GM12872 (cell line): ENCODE results near the gene PAEP.
"Not testable (repeated sequence)": the region's sequence is repeated elsewhere in the genome, so short reads cannot be mapped to it uniquely, and the experiment has no call there.

Experiments
- CTCF ChIP-seq: IDR thresholded peaks from 3 replicates; pipeline ENCODE4 v1.5.1; 2011; ENCODE audit warnings: low read depth, mild to moderate bottlenecking, low read length, moderate library complexity; ENCODE audit not compliant: insufficient read depth

PAEP gene

GRCh38 chr9:135530146-135530545 lies 31.4 kb upstream of the PAEP start:
- no peak for TF ChIP-seq CTCF

GRCh38 chr9:135531096-135531495 lies 30.5 kb upstream of the PAEP start:
- TF ChIP-seq CTCF, result no peak

GRCh38 chr9:135533113-135533512 lies 28.4 kb upstream of the PAEP start:
- no peak for TF ChIP-seq CTCF

- TF ChIP-seq CTCF, result no peak
Observed at GRCh38 chr9:135533674-135534073, 27.9 kb upstream of the PAEP start.

- TF ChIP-seq CTCF, result no peak
Observed at GRCh38 chr9:135536216-135536615, 25.3 kb upstream of the PAEP start.

- TF ChIP-seq CTCF, result no peak
Observed at GRCh38 chr9:135544981-135545635, 16.4 kb upstream of the PAEP start.

GRCh38 chr9:135545646-135546176 lies 15.8 kb upstream of the PAEP start, which contains the start of gene OBP2A:
OBP2A (plus strand) TSS chr9:135546126; CDS start chr9:135546181, 55 bp downstream.
- not testable (repeated sequence) for TF ChIP-seq CTCF
